ENCODE results near the gene PMS2.

GRCh38 chr7:6026011-6026819 lies 17.4 kb upstream of the PMS2 start:
- TF ChIP-seq CTCF (IDR thresholded peaks at IDR 0.05) (no peak), POLR2AphosphoS5 (IDR thresholded peaks at IDR 0.05) (no peak), POLR2A (IDR thresholded peaks at IDR 0.05) (no peak)

Data from gastroesophageal sphincter (tissue), 3 donors.